ENCODE measurements around the gene ARHGAP26. TPM values are rescaled to one million over a fixed set of nuclear protein-coding genes. Genes with fewer than 3 reads are reported as not detected.

ARHGAP26 gene
- total and polyA plus RNA-seq, 2 donors (not counting 3 experiments of a cell fraction or from before 2014, with no cell fraction given), result 3.1 to 16.2 TPM

DNA sequence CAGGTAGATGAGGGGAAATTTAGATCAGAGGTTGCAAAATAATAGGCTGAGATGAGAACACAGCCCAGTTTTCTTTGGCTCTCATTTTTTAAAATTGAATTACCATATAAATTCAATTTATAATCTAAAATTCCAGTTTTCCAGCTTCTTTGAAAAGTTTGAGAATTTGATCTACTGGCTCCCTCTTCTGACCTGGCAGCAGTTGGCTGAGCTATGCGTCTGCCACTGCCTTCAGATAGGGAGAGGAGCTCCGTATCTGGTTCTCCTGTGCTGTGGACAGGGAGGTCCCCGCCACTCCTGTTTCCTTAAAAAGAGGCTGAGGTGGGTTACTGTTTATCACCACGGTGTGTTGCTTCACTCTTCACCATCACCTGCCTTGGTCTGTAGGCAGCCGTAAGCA is 103.7 kb downstream of the ARHGAP26 start:
- BruUV-seq (replicated peaks), result no TSS peak
- Histone ChIP-seq H3K4me2 (ENCODE audit: insufficient read depth, low read length) (peak overlapping the region; percentile 75), H3K9me1 (replicated peaks; ENCODE audit: control insufficient read depth, extremely low read depth, insufficient read depth, low read length) (no peaks in the 10 kb centered on the region), H3K9me3 (replicated peaks; ENCODE audit: control insufficient read depth, insufficient read depth, low read length) (no peaks in the 10 kb centered on the region), H3K4me1 (ENCODE audit: control insufficient read depth, extremely low read depth, insufficient read depth, low read length) (peaks cover 40% of the 10 kb centered on the region), H3K27me3 (ENCODE audit: control insufficient read depth in 2 of 2, insufficient read depth in 2 of 2, low read length in 2 of 2) (no peaks in the 10 kb centered on the region), H3K79me2 (ENCODE audit: control insufficient read depth, insufficient read depth, low read length) (no peaks in the 10 kb centered on the region), H3K36me3 (ENCODE audit: control insufficient read depth in 2 of 2, extremely low read depth in 1 of 2, insufficient read depth in 2 of 2, low read length in 2 of 2) (no peaks in the 10 kb centered on the region), H4K20me1 (replicated peaks; ENCODE audit: control insufficient read depth, extremely low read depth, insufficient read depth, low read length) (no peaks in the 10 kb centered on the region), H3K4me3 (replicated peaks in 1 of 3; ENCODE audit: insufficient read depth in 1 of 3, low read depth in 1 of 3, low read length in 3 of 3) (no peak overlapping the region), H3K27ac (ENCODE audit: insufficient read depth, low read depth, low read length) (peak overlapping the region; percentile 42), H2AFZ (ENCODE audit: low read depth, low read length) (no peak overlapping the region), H3K9ac (replicated peaks; ENCODE audit: extremely low read depth, insufficient read depth, low read length) (no peak overlapping the region)
- ChIA-PET CTCF (interaction anchor here (0.7 to 21.9 kb wide), 15 partner anchors 9 to 267 kb away, joined by 3 to 1173 read pairs (median 4); partner anchors contain the start of gene ARHGAP26), POLR2A (interaction anchor here (0.9 to 1.4 kb wide), 3 partner anchors 20 to 47 kb away, joined by 3 read pairs; no protein-coding TSS in a partner anchor)
- dilution Hi-C loops (cut with MboI; ENCODE audit: extremely low pct_ligation_motif_present, low sequenced_read_pairs), result no loop called here
- no peak for DNase-seq (ENCODE audit: low read depth, low spot score)
- intact Hi-C loops (cut with micrococcal nuclease), result loop anchor here (1.0 to 2.0 kb wide), 3 partner anchors 47 to 125 kb away; partner anchors contain the start of gene ARHGAP26
- no peak for FAIRE-seq
- no peak for TF ChIP-seq POLR2A (IDR thresholded peaks at IDR 0.05; ENCODE audit: low read depth, low read length)
- TF ChIP-seq JUN (IDR thresholded peaks at IDR 0.05; ENCODE audit: borderline replicate concordance, insufficient read depth, insufficient read length, low read depth), result no peak
- TF ChIP-seq FOS (IDR thresholded peaks at IDR 0.05; ENCODE audit: borderline replicate concordance, insufficient read depth, low read length), result no peak
- no peak for TF ChIP-seq EZH2 (IDR thresholded peaks at IDR 0.05; ENCODE audit: borderline replicate concordance, low read depth, low read length, severe bottlenecking)
- TF ChIP-seq, protein P1, sequence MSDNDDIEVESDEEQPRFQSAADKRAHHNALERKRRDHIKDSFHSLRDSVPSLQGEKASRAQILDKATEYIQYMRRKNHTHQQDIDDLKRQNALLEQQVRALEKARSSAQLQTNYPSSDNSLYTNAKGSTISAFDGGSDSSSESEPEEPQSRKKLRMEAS (IDR thresholded peaks at IDR 0.05; ENCODE audit: insufficient read depth, insufficient read length), result no peak
- TF ChIP-seq MYC (IDR thresholded peaks at IDR 0.05; ENCODE audit: low read depth, low read length), result no peak
- TF ChIP-seq, protein P2, sequence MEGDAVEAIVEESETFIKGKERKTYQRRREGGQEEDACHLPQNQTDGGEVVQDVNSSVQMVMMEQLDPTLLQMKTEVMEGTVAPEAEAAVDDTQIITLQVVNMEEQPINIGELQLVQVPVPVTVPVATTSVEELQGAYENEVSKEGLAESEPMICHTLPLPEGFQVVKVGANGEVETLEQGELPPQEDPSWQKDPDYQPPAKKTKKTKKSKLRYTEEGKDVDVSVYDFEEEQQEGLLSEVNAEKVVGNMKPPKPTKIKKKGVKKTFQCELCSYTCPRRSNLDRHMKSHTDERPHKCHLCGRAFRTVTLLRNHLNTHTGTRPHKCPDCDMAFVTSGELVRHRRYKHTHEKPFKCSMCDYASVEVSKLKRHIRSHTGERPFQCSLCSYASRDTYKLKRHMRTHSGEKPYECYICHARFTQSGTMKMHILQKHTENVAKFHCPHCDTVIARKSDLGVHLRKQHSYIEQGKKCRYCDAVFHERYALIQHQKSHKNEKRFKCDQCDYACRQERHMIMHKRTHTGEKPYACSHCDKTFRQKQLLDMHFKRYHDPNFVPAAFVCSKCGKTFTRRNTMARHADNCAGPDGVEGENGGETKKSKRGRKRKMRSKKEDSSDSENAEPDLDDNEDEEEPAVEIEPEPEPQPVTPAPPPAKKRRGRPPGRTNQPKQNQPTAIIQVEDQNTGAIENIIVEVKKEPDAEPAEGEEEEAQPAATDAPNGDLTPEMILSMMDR (IDR thresholded peaks at IDR 0.05; ENCODE audit: extremely low read depth in 1 of 2, insufficient read depth in 1 of 2, low read depth in 1 of 2, low read length in 2 of 2), result no peak
- no peak for TF ChIP-seq POLR2AphosphoS5 (IDR thresholded peaks at IDR 0.05; ENCODE audit: insufficient read depth, low read depth, low read length)
